Fibroblast of lung (primary cell): Measurements from ENCODE around the gene UNC45A.
"Not testable (repeated sequence)": the region's sequence is repeated elsewhere in the genome, so short reads cannot be mapped to it uniquely, and the experiment has no call there.

ENCODE experiments used
- CTCF ChIP-seq, 2 donors: IDR thresholded peaks in 1 of 2; conservative IDR thresholded peaks in 1 of 2; 1 replicate in 1 of 2; 2 replicates in 1 of 2; pipeline ENCODE4 v1.5.1; 2011 to 2012; ENCODE audit warnings: low read length in 2 of 2, control low read depth in 1 of 2, inconsistent platforms in 1 of 2, low read depth in 1 of 2, mild to moderate bottlenecking in 1 of 2
- EZH2 ChIP-seq: IDR thresholded peaks from 2 replicates; pipeline ENCODE4 v1.5.1; 2012; ENCODE audit warnings: low read length, control low read depth, mild to moderate bottlenecking; ENCODE audit errors: missing control alignments

- not testable (repeated sequence) for TF ChIP-seq CTCF (conservative IDR thresholded peaks at IDR 0.05 in 1 of 2, IDR thresholded peaks at IDR 0.05 in 1 of 2; ENCODE audit: low read depth in 1 of 2, low read length in 2 of 2); EZH2
Measured at GRCh38 chr15:90926766-90927165, 8.3 kb upstream of the UNC45A start.
